NCI-H1105 treated with DMSO at 0.1 percent for 48 hours (cell line): ENCODE results near the gene COMMD1.
"Not testable (repeated sequence)": the region's sequence is repeated elsewhere in the genome, so short reads cannot be mapped to it uniquely, and the experiment has no call there.

Source experiments
- DNase-seq: peaks from one replicate; lab custom pipeline; 2025; lab: John Stamatoyannopoulos, UW

COMMD1 gene

GRCh38 chr2:62030902-62031301 is 125.4 kb downstream of the COMMD1 start:
- no peak for DNase-seq

- no peak for DNase-seq
These were observed 126.6 kb downstream of the COMMD1 start for GRCh38 chr2:62032096-62032495.

- DNase-seq: no peak
These were observed 129.2 kb downstream of the COMMD1 start for GRCh38 chr2:62034715-62035114.

- no peak for DNase-seq
These were observed 130.8 kb downstream of the COMMD1 start for GRCh38 chr2:62036229-62036628.

GRCh38 chr2:62036761-62037250 is 131.3 kb downstream of the COMMD1 start:
- DNase-seq: no peak

GRCh38 chr2:62038975-62039771 is 133.7 kb downstream of the COMMD1 start:
- DNase-seq: no peak

- no peak for DNase-seq
These were observed 135.5 kb downstream of the COMMD1 start for GRCh38 chr2:62040926-62041325.

- DNase-seq: not testable (repeated sequence)
These were observed 136.4 kb downstream of the COMMD1 start for GRCh38 chr2:62041701-62042385.

- no peak for DNase-seq
These were observed 136.9 kb downstream of the COMMD1 start for GRCh38 chr2:62042400-62042799.

GRCh38 chr2:62042944-62043343 is 137.5 kb downstream of the COMMD1 start:
- no peak for DNase-seq

- DNase-seq: no peak
These were observed 139.6 kb downstream of the COMMD1 start for GRCh38 chr2:62045017-62045543.

GRCh38 chr2:62046141-62046540 is 140.7 kb downstream of the COMMD1 start:
- DNase-seq: no peak

GRCh38 chr2:62050456-62051045 is 145.1 kb downstream of the COMMD1 start:
- DNase-seq: no peak

- no peak for DNase-seq
These were observed 148.7 kb downstream of the COMMD1 start for GRCh38 chr2:62054029-62054791.

GRCh38 chr2:62054916-62055450 is 149.5 kb downstream of the COMMD1 start:
- no peak for DNase-seq

GRCh38 chr2:62055724-62056336 is 150.4 kb downstream of the COMMD1 start:
- DNase-seq: no peak

- no peak for DNase-seq
These were observed 150.9 kb downstream of the COMMD1 start for GRCh38 chr2:62056341-62056740.

GRCh38 chr2:62065243-62065642 is 159.8 kb downstream of the COMMD1 start:
- DNase-seq: no peak

GRCh38 chr2:62071126-62071598 is 165.7 kb downstream of the COMMD1 start:
- no peak for DNase-seq

GRCh38 chr2:62071760-62072680 is 166.5 kb downstream of the COMMD1 start:
- DNase-seq: no peak
